Measurements from ENCODE around the gene DLST. TPM values are rescaled to one million over a fixed set of nuclear protein-coding genes. Genes with fewer than 3 reads are reported as not detected.

DLST gene
- total RNA-seq, 1 experiment from 2014 or later, result 112 TPM

DNA sequence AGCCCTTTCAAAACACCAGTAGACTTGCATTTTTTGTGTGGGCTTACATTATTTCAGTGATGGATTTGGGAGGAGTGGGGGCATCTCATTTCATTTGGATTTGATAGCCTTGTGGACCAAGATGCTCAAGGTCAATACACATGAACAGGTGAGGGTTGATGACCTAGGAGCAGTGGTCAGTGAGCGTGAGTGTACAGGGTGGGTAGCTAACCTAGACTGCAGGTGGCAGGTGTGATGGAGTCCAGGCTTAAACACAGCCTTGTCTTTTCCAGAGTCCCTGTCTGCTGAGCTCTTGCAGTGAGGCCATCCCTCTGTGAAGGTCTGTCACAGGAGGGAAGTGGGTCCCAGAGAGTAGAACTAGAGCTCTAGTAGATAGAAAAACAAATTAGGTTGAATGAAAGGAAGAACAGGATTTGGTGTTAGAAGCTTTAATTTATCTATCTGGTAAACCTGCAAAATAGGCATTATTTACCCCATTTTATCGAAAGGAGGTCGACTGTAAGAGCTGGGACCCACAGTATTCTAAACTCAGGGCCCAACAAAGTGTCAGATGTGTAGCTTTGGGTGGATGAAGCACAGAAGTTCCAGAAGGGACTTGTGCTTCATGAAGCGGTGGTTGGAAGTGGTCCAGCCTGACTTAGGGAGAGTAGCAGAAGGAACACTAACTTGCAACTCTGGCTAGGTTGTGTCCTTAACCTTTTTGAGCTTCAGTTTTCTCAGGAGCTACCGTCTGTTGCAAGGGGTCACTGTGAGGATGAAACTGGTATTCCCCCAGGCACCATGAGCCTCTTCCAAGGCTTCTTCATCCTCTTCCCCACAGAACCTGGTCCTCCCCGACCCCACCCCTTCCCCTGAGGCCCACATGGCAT is 23.2 kb downstream of the DLST start:
- peaks cover 38% of the 10 kb centered on the region for H3K36me3 Mint-ChIP-seq
- POLR2A ChIA-PET, result interaction anchor here (1.7 kb wide), 1 partner anchor 44 kb away, joined by 9 read pairs; no protein-coding TSS in a partner anchor
- no peak for DNase-seq (ENCODE audit: low spot score)
- H3K27ac Mint-ChIP-seq, result no peak overlapping the region
- no peak for TF ChIP-seq NFE2L1 (CRISPR knock-in tag; IDR thresholded peaks at IDR 0.05)
- TF ChIP-seq E2F5 (CRISPR knock-in tag; IDR thresholded peaks at IDR 0.05), result no peak
- TF ChIP-seq, protein P1, sequence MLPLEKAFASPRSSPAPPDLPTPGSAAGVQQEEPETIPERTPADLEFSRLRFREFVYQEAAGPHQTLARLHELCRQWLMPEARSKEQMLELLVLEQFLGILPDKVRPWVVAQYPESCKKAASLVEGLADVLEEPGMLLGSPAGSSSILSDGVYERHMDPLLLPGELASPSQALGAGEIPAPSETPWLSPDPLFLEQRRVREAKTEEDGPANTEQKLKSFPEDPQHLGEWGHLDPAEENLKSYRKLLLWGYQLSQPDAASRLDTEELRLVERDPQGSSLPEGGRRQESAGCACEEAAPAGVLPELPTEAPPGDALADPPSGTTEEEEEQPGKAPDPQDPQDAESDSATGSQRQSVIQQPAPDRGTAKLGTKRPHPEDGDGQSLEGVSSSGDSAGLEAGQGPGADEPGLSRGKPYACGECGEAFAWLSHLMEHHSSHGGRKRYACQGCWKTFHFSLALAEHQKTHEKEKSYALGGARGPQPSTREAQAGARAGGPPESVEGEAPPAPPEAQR (CRISPR knock-in tag; IDR thresholded peaks at IDR 0.05), result no peak
- no peak overlapping the region for H3K4me3 Mint-ChIP-seq
- H3K27me3 Mint-ChIP-seq (ENCODE audit: low read depth), result no peaks in the 10 kb centered on the region
- CTCF ChIA-PET, result interaction anchor here (0.7 to 5.0 kb wide), 39 partner anchors 8 to 292 kb away, joined by 3 to 241 read pairs (median 5); partner anchors contain the start of genes ACYP1, DLST, RPS6KL1 and YLPM1
- ATAC-seq, result no peak
- peaks cover 13% of the 10 kb centered on the region for H3K4me1 Mint-ChIP-seq
- H3K9me3 Mint-ChIP-seq, result no peaks in the 10 kb centered on the region

GRCh38 chr14:74905595-74906142 is 24.0 kb downstream of the DLST start:
- ATAC-seq, result peak; percentile 58
- ChIA-PET POLR2A (interaction anchor here (0.7 to 1.7 kb wide), 3 partner anchors 19 to 45 kb away, joined by 3 to 9 read pairs (median 7); partner anchors contain the start of gene PROX2), CTCF (interaction anchor here (0.5 to 5.0 kb wide), 50 partner anchors 8 to 297 kb away, joined by 3 to 241 read pairs (median 4); partner anchors contain the start of genes ACYP1, DLST, EIF2B2 and PROX2)
- H3K4me1 Mint-ChIP-seq, result peaks cover 13% of the 10 kb centered on the region
- H3K27ac Mint-ChIP-seq, result 0 out of 2 replicates have a peak overlapping the region, but pooled peaks have one; percentile 41
- no peak overlapping the region for H3K4me3 Mint-ChIP-seq
- H3K27me3 Mint-ChIP-seq (ENCODE audit: low read depth), result no peaks in the 10 kb centered on the region
- H3K9me3 Mint-ChIP-seq, result no peaks in the 10 kb centered on the region
- H3K36me3 Mint-ChIP-seq, result peaks cover 30% of the 10 kb centered on the region
- DNase-seq (ENCODE audit: low spot score), result peak; percentile 84
- TF ChIP-seq ATF3 (CRISPR knock-in tag; conservative IDR thresholded peaks at IDR 0.05) (no peak), ZNF263 (CRISPR knock-in tag; IDR thresholded peaks at IDR 0.05; ENCODE audit: low read depth) (no peak), E2F1 (CRISPR knock-in tag; IDR thresholded peaks at IDR 0.05) (no peak), ELF4 (CRISPR knock-in tag; IDR thresholded peaks at IDR 0.05; ENCODE audit: low read depth) (no peak), AFF4 (CRISPR knock-in tag; IDR thresholded peaks at IDR 0.05; ENCODE audit: borderline replicate concordance) (no peak), NFATC4 (CRISPR knock-in tag; IDR thresholded peaks at IDR 0.05) (no peak), IRF2 (CRISPR knock-in tag; IDR thresholded peaks at IDR 0.05; ENCODE audit: borderline replicate concordance, low read depth) (no peak)
- TF ChIP-seq, protein P2, sequence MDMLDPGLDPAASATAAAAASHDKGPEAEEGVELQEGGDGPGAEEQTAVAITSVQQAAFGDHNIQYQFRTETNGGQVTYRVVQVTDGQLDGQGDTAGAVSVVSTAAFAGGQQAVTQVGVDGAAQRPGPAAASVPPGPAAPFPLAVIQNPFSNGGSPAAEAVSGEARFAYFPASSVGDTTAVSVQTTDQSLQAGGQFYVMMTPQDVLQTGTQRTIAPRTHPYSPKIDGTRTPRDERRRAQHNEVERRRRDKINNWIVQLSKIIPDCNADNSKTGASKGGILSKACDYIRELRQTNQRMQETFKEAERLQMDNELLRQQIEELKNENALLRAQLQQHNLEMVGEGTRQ (CRISPR knock-in tag; IDR thresholded peaks at IDR 0.05), result peak; percentile 65
- TF ChIP-seq, protein P3, sequence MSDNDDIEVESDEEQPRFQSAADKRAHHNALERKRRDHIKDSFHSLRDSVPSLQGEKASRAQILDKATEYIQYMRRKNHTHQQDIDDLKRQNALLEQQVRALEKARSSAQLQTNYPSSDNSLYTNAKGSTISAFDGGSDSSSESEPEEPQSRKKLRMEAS (CRISPR knock-in tag; IDR thresholded peaks at IDR 0.05), result peak; percentile 71
- TF ChIP-seq, protein P4, sequence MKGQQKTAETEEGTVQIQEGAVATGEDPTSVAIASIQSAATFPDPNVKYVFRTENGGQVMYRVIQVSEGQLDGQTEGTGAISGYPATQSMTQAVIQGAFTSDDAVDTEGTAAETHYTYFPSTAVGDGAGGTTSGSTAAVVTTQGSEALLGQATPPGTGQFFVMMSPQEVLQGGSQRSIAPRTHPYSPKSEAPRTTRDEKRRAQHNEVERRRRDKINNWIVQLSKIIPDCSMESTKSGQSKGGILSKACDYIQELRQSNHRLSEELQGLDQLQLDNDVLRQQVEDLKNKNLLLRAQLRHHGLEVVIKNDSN (CRISPR knock-in tag; IDR thresholded peaks at IDR 0.05), result 0 out of 2 replicates have a peak, but pooled peaks have one; percentile 48
- TF ChIP-seq, protein P5, sequence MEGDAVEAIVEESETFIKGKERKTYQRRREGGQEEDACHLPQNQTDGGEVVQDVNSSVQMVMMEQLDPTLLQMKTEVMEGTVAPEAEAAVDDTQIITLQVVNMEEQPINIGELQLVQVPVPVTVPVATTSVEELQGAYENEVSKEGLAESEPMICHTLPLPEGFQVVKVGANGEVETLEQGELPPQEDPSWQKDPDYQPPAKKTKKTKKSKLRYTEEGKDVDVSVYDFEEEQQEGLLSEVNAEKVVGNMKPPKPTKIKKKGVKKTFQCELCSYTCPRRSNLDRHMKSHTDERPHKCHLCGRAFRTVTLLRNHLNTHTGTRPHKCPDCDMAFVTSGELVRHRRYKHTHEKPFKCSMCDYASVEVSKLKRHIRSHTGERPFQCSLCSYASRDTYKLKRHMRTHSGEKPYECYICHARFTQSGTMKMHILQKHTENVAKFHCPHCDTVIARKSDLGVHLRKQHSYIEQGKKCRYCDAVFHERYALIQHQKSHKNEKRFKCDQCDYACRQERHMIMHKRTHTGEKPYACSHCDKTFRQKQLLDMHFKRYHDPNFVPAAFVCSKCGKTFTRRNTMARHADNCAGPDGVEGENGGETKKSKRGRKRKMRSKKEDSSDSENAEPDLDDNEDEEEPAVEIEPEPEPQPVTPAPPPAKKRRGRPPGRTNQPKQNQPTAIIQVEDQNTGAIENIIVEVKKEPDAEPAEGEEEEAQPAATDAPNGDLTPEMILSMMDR (IDR thresholded peaks at IDR 0.05), result peak; percentile 95
